Measurements from ENCODE around the gene ROR2. TPM values are rescaled to one million over a fixed set of nuclear protein-coding genes. Genes with fewer than 3 reads are reported as not detected.

The ROR2 gene
- total and polyA plus RNA-seq, 2 of the 8 experiments (the other 6 are each of a cell fraction or from before 2014, with no cell fraction given): 2.7 to 4.3 TPM

GRCh38 chr9:91937056-91937455 lies 13.0 kb downstream of the ROR2 start:
- H2AFZ ChIP-seq (ENCODE audit: low read length): no peak overlapping the region
- H3K23ac ChIP-seq (ENCODE audit: insufficient read length): no peak overlapping the region
- DNase-seq (ENCODE audit: low read depth in 1 of 2, low spot score in 2 of 2): no peak
- POLR2A ChIA-PET (ENCODE audit: partially characterized antibody): interaction anchor here (0.6 to 1.6 kb wide), 2 partner anchors 14 to 1967 kb away, joined by 3 to 4 read pairs; no protein-coding TSS in a partner anchor
- peaks cover 2% of the 10 kb centered on the region; the same call in 1 of the 2 replicates for H3K79me1 ChIP-seq (ENCODE audit: low read depth, low read length)
- H4K91ac ChIP-seq (replicated peaks; ENCODE audit: insufficient read length, low read length): no peak overlapping the region
- no peak overlapping the region for H3K4me3 ChIP-seq (ENCODE audit: extremely low read depth in 1 of 4, insufficient read depth in 2 of 4, low read depth in 3 of 4, low read length in 4 of 4)
- H4K20me1 ChIP-seq (replicated peaks in 1 of 2; ENCODE audit: control insufficient read depth in 1 of 2, insufficient read depth in 2 of 2, low read length in 2 of 2): peaks cover 0 to 3% of the 10 kb centered on the region in 2 experiments
- 0 out of 2 replicates have a peak overlapping the region, but pooled peaks have one; percentile 29 for H2BK15ac ChIP-seq (ENCODE audit: low read length)
- H3K9me3 ChIP-seq (ENCODE audit: insufficient read depth in 2 of 2, low read depth in 1 of 2, low read length in 1 of 2): no peaks in the 10 kb centered on the region
- H2BK12ac ChIP-seq (ENCODE audit: low read depth, low read length): no peak overlapping the region
- TF ChIP-seq ZNF274 (IDR thresholded peaks at IDR 0.05; ENCODE audit: borderline replicate concordance, extremely low read depth, low read length) (no peak), RXRA (IDR thresholded peaks at IDR 0.05; ENCODE audit: insufficient read depth, low read depth, low read length) (no peak), CREB1 (IDR thresholded peaks at IDR 0.05) (no peak), YY1 (IDR thresholded peaks at IDR 0.05; ENCODE audit: low read depth, low read length) (no peak), SP2 (IDR thresholded peaks at IDR 0.05; ENCODE audit: low read length) (no peak), SIX5 (IDR thresholded peaks at IDR 0.05; ENCODE audit: low read depth, low read length) (no peak), GABPA (IDR thresholded peaks at IDR 0.05; ENCODE audit: borderline replicate concordance, insufficient read depth, low read length) (no peak), SRF (IDR thresholded peaks at IDR 0.05; ENCODE audit: low read depth, low read length) (no peak), RAD21 (IDR thresholded peaks at IDR 0.05 in 1 of 2, conservative IDR thresholded peaks at IDR 0.05 in 1 of 2; ENCODE audit: low read depth in 2 of 2, low read length in 2 of 2) (no peak), TEAD4 (IDR thresholded peaks at IDR 0.05; ENCODE audit: low read depth, low read length) (no peak), ATF2 (IDR thresholded peaks at IDR 0.05; ENCODE audit: low read length) (no peak), SUZ12 (IDR thresholded peaks at IDR 0.05; ENCODE audit: low read length) (no peak), KDM5A (IDR thresholded peaks at IDR 0.05; ENCODE audit: low read length) (no peak)
- H3K79me2 ChIP-seq (ENCODE audit: control insufficient read depth in 1 of 2, insufficient read depth in 2 of 2, low read length in 2 of 2): no peaks in the 10 kb centered on the region
- H2BK5ac ChIP-seq (ENCODE audit: low read depth, low read length): no peak overlapping the region
- H2AK5ac ChIP-seq (ENCODE audit: low read depth, low read length): no peak overlapping the region
- peaks cover 0 to 10% (median 2%) of the 10 kb centered on the region in 4 experiments; a peak in 3 of 7 replicates for H3K4me1 ChIP-seq (replicated peaks in 1 of 4; ENCODE audit: control insufficient read depth in 3 of 4, insufficient read depth in 4 of 4, low read length in 3 of 4)
- no peak overlapping the region for H3K4me2 ChIP-seq (ENCODE audit: insufficient read depth in 1 of 2, low read depth in 2 of 2, low read length in 2 of 2)
- no peaks in the 10 kb centered on the region for H3K27me3 ChIP-seq (replicated peaks in 1 of 4; ENCODE audit: control insufficient read depth in 3 of 4, extremely low read depth in 1 of 4, insufficient read depth in 3 of 4, low read length in 3 of 4)
- H2BK20ac ChIP-seq (ENCODE audit: low read length): no peak overlapping the region
- no peaks in the 10 kb centered on the region for H3K36me3 ChIP-seq (ENCODE audit: control insufficient read depth in 2 of 4, insufficient read depth in 4 of 4, low read length in 3 of 4)
- H2BK120ac ChIP-seq (replicated peaks; ENCODE audit: low read depth, low read length): no peak overlapping the region
- CTCF ChIA-PET (ENCODE audit: partially characterized antibody): interaction anchor here (0.6 to 4.5 kb wide), 6 partner anchors 8 to 178 kb away, joined by 4 to 31 read pairs (median 10); partner anchors contain the start of gene ROR2
- H3K23me2 ChIP-seq (ENCODE audit: low read depth, low read length): no peaks in the 10 kb centered on the region
- H3K56ac ChIP-seq (replicated peaks; ENCODE audit: insufficient read length, low read depth, low read length): no peak overlapping the region
- 91% methylated on average over 9 of the region's 9 CpGs; no CpG with 5 or more reads in 1 of the 2 experiments for WGBS, 2 experiments (ENCODE audit: extremely low coverage in 1 of 2, insufficient coverage in 1 of 2, insufficient read length in 1 of 2, insufficient replicate concordance in 2 of 2, low coverage in 1 of 2, low lambda C conversion rate in 2 of 2, missing lambda C conversion rate in 1 of 2)
- no peak for FAIRE-seq
- H3K18ac ChIP-seq (ENCODE audit: extremely low read depth, low read length): no peak overlapping the region
- H4K5ac ChIP-seq (ENCODE audit: insufficient read length, low read depth, low read length): no peak overlapping the region
- no peak overlapping the region for H3K9ac ChIP-seq (replicated peaks in 1 of 4; ENCODE audit: extremely low read depth in 1 of 4, low read depth in 3 of 4, low read length in 3 of 4)
- H3K27ac ChIP-seq (ENCODE audit: low read depth, low read length): no peak overlapping the region
- H3K14ac ChIP-seq (ENCODE audit: insufficient read length): no peak overlapping the region
- no peak overlapping the region for H3K4ac ChIP-seq (replicated peaks; ENCODE audit: insufficient read length, low read depth, low read length)
- no peak overlapping the region for H4K8ac ChIP-seq (ENCODE audit: extremely low read depth, insufficient read depth, low read length)

Data from H1 (cell line).